HFF-Myc (cell line): Measurements from ENCODE around the gene FCAMR.

Experiments used
- DNase-seq: peaks from one replicate; pipeline ENCODE4 v3.0.0-alpha.2; 2011; ENCODE audit warnings: low read depth; ENCODE audit errors: extremely low read depth
- H3K4me3 ChIP-seq: replicated peaks from 2 replicates; pipeline ENCODE4 v1.5.1; 2011; ENCODE audit warnings: low read depth, mild to moderate bottlenecking, control low read depth, low read length
- TF ChIP-seq, protein P1 (sequence below): IDR thresholded peaks from 2 replicates; pipeline ENCODE4 v1.5.1; 2012; ENCODE audit warnings: mild to moderate bottlenecking, low read depth, low read length, control low read depth; ENCODE audit errors: missing control alignments

Gene FCAMR

DNA sequence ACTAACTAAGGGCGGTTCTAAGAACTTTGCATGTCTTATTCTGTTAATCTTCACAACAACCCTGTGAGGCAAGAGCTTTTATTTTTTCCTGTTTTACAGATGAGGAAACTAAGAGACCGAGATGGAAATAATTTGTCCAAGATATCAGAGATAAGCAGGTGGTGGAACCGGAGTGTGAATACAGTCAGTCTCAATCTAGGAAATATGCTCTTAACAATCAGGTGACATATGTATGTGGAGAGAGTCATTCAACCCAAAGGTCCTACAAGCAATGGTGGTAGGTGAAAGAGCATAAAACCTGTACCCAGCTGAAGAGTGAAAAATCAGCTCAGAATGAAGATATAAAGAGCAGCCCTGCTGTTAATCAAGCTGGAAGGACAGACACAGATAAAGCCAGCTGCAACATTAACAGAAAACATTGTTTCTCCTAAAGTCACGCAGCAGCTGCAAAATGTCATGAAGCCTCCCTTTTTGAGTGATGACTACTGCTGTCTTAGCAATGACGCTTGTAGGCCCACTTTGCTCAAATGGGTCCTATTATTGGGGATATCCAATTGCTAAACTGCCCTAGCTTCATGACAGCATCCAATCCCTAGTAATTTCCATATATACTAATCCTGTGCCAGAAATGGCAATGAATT, 30.5 kb upstream of the FCAMR start:
- TF ChIP-seq, protein P1, sequence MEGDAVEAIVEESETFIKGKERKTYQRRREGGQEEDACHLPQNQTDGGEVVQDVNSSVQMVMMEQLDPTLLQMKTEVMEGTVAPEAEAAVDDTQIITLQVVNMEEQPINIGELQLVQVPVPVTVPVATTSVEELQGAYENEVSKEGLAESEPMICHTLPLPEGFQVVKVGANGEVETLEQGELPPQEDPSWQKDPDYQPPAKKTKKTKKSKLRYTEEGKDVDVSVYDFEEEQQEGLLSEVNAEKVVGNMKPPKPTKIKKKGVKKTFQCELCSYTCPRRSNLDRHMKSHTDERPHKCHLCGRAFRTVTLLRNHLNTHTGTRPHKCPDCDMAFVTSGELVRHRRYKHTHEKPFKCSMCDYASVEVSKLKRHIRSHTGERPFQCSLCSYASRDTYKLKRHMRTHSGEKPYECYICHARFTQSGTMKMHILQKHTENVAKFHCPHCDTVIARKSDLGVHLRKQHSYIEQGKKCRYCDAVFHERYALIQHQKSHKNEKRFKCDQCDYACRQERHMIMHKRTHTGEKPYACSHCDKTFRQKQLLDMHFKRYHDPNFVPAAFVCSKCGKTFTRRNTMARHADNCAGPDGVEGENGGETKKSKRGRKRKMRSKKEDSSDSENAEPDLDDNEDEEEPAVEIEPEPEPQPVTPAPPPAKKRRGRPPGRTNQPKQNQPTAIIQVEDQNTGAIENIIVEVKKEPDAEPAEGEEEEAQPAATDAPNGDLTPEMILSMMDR, result no peak
- no peak overlapping the region for H3K4me3 ChIP-seq
- DNase-seq, result no peak

DNA sequence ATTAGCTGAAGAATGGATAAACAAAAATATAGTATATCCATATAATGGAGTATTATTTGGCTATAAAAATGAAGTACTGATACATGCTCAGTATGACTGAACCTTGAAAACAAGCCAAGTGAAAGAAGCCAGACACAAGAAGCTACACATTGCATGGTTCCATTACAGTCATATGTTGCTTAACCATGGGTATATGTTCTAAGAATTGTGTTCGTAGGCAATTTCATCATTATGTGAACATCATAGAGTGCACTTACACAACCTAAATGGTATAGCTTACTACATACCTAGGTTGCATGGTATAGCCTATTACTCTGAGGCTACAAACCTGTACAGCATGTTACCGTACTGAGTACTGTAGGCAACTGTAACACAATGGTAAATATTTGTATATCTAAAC, 28.6 kb upstream of the FCAMR start:
- TF ChIP-seq, protein P1, result no peak
- no peak for DNase-seq
- no peak overlapping the region for H3K4me3 ChIP-seq

DNA sequence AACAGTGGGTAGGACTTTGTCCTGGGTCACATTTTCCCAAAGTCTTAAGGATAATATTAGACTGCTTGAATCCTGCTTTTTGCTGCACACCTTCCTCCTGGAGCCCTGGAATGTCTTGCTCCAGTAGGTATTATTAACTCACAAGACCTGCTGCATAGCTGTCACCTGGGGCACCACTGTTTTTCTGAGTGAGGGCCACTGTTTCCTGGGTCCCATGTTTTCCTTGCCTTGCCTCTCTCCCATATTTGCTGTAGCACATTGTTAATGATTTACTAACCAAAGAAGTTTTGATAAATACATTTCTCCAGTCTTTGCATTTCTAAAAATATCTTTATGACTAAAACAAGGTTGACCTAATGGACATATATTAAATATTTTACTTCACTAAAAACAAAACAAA, 22.5 kb upstream of the FCAMR start:
- TF ChIP-seq, protein P1, result no peak
- no peak overlapping the region for H3K4me3 ChIP-seq
- DNase-seq, result no peak

DNA sequence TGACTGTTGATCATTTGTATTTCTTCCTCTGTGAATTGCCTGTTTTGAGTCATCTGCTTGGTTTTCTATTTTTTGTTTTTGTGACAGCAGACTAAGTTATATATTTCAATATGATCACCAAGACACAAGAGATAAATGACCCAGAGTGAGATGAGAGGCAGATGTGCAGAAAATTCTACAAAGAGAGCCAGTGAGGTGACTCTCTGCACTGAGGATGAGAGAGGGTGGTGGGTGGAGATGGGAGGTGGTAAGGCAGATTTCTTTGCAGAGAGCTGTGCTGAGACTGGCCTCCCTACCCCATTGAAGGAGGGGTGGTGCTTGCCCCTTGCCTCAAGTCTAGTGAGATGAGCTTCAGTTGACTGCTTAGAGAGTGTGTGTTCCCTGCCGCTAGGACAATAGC, 17.6 kb upstream of the FCAMR start:
- TF ChIP-seq, protein P1, result no peak
- no peak for DNase-seq
- no peak overlapping the region for H3K4me3 ChIP-seq

DNA sequence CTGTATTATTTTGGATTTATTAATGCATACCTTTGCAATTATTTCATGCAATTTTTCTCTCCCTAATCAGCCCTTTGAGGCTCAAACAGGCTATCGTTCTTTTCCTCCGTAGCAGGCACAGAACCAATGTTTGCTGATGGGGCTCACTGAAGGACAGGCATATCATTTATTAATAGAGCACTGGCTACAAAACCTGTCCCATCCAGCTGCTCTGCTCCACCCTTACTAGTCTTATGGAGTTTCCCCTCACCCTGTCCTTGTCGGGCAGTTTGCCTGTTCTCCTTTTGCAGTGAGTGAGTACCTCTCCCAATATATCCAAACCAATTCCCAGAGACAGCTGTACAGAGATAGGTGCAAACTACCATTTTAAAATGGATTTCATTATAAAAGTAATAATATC, 16.6 kb upstream of the FCAMR start:
- no peak overlapping the region for H3K4me3 ChIP-seq
- no peak for DNase-seq
- TF ChIP-seq, protein P1, result no peak

DNA sequence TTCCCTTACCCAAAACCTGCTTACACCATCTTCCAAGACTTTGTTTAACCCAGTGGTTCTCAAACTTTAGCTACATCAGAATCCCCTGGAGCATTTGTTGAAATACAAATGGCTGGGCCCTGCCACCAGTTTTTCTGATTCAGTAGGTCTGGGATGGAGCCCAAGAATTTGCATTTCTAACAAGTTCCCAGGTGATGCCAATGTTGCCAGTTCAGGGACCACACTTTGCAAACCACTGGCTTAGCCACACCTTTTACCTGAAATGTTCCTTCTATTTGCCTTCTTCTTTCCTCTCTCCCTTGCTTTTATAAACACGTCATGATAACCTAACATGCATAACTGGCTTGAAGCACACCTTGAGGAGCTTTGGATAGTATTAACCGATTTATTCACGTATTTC, 16.1 kb upstream of the FCAMR start:
- TF ChIP-seq, protein P1, result no peak
- no peak overlapping the region for H3K4me3 ChIP-seq
- DNase-seq, result no peak
